NB4 (cell line): ENCODE measurements around the gene ZNF830.

Experiments used
- POLR2A ChIP-seq: IDR thresholded peaks from 2 replicates; pipeline ENCODE4 v1.6.1; 2011; ENCODE audit warnings: mild to moderate bottlenecking; ENCODE audit not compliant: insufficient read length; ENCODE audit errors: extremely low read depth
- TF ChIP-seq, protein P1 (sequence below): IDR thresholded peaks from one replicate; pipeline ENCODE4 v1.5.1; 2012; ENCODE audit warnings: low read depth, low read length
- TF ChIP-seq, protein P2 (sequence below): IDR thresholded peaks from 2 replicates; pipeline ENCODE4 v1.6.1; 2011; ENCODE audit warnings: low read depth, low read length

- TF ChIP-seq, protein P1, sequence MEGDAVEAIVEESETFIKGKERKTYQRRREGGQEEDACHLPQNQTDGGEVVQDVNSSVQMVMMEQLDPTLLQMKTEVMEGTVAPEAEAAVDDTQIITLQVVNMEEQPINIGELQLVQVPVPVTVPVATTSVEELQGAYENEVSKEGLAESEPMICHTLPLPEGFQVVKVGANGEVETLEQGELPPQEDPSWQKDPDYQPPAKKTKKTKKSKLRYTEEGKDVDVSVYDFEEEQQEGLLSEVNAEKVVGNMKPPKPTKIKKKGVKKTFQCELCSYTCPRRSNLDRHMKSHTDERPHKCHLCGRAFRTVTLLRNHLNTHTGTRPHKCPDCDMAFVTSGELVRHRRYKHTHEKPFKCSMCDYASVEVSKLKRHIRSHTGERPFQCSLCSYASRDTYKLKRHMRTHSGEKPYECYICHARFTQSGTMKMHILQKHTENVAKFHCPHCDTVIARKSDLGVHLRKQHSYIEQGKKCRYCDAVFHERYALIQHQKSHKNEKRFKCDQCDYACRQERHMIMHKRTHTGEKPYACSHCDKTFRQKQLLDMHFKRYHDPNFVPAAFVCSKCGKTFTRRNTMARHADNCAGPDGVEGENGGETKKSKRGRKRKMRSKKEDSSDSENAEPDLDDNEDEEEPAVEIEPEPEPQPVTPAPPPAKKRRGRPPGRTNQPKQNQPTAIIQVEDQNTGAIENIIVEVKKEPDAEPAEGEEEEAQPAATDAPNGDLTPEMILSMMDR = no peak
- TF ChIP-seq, protein P2, sequence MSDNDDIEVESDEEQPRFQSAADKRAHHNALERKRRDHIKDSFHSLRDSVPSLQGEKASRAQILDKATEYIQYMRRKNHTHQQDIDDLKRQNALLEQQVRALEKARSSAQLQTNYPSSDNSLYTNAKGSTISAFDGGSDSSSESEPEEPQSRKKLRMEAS = peak; percentile 99
- peak; percentile 79 for TF ChIP-seq POLR2A
These were observed 19.0 kb downstream of the ZNF830 start, which contains the start of gene LIG3 for GRCh38 chr17:34980353-34980680.
